Activated CD4-positive, alpha-beta T cell treated with anti-CD3 and anti-CD28 coated beads, Interleukin-10, Interleukin-2, amounts not matched to agents 100 ng/mL and 50 ng/mL, durations not matched to agents 16 hours and 8 hours (primary cell): ENCODE measurements around the gene MPRIP.

Source experiments
- DNase-seq: peaks from one replicate; pipeline ENCODE4 v3.0.0-alpha.2; 2020

The MPRIP gene

DNA sequence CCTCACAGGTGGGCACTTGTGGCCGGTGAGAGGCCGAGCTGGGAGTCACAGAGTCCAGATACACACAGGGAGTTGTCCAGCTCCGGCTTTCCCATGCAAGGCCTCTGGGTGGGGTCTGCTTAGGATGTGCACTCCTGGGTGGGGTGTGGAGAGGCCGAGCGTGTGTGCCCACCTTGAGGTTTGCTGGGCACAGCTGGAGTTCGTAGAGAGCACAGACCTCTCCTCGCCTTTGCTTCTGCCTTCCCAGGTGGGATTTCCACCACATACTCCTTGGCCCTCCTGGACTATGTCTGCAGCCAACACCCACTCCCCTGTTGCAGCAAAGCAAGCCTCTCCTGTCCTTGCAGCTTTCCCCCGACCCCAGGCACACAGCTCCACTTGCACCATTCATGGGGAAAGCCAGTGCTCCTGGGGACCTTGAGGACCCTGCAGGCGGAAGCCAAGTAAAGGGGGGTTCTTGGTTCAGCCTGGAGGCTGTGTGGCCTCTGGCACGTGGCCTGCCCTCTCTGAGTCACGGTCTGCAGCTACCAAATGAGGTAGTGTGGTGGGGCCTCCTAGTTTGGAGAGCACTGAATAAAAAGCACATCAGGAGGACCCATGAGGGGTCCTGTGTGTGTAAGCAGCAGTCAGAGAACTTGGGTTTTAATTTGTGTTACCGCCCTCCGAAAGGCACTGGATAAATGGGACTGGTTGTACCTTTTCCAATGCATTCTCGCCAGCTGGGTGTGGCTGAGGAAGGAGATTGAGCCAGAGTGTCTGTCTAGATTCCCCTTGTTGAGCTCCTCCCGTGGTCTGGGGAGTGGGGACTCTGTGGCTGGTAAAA lies 31.5 kb downstream of the MPRIP start:
- DNase-seq = no peak

DNA sequence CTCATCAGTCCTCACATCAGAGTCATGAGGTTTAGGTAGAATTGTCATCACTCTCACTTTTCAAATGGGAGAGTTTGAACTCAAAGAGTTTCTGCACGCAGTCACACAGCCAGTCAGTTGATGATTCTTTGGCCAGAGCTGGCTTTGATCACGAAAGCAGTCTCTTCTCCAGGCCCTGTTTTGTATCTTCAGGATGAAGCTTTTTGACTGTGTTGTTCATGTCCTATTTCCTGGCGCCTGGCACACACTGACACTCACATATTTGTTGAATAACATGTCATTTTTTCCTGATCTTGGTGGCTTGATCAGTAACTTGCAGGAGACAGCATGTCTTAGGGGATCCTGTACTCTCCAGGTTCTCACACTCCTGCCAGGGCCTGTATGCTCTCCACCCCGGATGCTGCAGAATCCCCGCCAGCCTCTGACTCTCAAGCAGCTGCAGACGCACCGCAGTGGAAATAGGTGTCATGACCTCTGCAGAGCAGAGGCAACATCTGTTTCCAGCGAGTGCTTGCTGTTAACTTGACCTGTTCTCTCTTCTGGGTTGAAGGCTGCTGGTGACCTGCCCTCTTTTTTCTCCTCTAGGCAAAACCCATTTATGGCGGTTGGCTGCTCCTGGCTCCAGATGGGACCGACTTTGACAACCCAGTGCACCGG lies 33.0 kb downstream of the MPRIP start:
- no peak for DNase-seq

DNA sequence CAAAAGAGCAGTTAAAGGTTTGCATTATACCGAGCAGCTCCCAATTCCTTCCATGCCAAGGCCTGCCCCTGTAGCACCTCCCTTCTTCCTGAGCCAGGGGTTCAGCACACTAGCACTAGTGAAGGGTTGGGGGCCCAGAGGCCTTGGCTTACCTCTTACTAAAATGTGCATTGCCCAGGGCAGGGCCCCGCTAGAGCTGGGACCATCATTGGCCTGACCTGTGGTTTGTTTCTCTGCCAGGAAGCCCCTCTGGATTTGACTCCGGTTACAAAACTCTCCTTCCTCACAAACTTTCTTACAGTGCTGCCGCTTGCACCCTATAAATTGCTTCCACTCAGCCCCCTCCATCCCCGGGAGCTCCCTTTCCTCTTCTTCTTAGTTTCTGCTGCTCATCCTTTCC lies 33.8 kb downstream of the MPRIP start:
- no peak for DNase-seq

DNA sequence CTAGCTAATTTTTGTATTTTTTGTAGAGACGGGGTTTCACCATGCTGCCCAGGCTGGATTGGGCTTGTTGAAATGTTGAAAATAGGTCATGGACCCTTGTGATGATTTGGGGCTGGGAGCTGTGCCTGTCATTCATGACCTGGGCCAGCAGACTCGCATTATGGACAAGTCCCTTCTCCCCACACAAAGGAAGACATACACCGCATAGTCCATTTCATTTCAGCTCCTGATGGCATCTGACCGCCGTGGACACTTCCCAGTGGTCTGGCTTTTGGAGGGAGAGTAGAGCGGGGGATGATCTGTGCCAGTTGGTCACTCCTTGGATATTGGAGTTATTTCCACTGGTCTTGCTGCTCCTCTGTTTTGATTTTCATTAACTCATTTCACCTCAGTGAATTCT lies 34.8 kb downstream of the MPRIP start:
- DNase-seq = no peak

DNA sequence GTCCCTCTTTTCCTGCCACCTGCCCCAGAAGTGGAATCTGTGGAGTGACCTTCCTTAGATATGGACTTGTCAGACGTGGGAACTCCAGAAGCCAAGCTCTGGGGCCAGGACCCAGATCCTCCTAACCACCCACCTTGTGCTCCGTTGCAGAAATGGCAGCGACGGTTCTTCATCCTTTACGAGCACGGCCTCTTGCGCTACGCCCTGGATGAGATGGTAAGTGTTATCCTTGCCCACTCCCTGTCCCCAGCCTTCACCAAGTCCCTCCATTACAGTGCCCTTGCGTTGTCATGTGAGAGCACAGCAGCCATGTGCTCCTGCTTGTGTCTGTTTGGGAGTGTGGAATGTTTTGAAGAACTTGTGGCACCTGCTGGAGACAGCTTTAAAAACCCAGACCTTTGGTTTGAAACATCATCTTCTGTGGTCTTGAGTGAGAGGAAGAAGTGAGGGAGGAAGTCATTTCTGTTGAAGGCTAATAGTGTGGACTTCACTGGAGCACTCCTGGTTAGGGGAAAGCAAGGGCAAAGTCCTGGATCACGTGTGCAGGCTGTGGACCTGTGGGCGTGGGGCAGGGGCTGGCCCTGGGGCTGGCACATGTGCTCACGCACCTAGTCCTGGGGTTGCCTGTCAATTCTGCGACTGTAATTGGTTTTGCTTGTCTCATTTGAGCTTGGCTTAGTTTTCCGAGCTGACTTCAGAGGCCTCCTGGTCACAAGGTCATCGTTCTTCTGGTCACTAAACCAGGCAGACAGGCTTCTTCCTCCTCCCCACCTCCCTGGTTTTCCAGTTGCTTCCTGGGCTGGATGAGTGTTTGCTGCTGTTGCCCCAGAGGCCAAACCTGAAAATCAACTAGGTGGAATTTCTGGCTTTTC lies 35.8 kb downstream of the MPRIP start:
- no peak for DNase-seq

DNA sequence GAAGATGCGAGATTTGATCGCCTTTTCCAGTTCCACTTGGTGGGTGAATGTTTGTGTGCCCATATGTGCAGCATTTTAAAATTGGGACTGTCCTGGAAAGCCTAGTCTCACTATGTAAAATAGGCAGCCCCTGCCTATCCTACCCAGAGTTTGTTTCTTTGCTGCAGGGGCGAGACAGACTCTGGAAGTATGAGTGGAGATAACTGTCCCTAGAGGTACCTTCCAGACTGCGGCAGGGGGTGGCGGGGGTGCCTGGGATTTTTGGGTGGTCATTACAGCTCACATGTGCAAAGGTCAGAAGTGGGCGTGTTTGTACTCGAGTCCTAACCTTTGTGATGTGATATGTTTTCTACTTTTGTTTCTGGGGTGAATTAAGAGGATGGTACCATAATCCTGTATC lies 36.6 kb downstream of the MPRIP start:
- no peak for DNase-seq

DNA sequence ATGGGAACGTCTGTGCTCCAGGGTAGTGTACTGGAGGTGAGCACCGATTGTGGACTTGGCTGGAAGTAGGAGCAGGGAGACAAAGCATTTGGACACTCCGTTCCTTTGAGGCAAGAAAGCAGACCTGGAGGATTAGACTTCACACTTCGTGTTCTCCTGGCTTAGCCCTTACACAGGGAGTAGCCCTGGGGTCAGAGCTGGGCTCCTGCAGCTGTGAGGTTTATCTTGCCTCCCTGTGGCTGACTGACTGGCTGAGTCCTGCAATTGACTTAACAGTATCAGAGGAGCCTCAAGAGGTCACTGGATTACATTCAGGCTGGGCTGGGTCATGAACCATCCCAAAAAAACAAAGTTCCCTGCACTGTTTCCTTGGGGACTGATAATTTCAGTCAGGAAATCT lies 37.1 kb downstream of the MPRIP start:
- DNase-seq = no peak

DNA sequence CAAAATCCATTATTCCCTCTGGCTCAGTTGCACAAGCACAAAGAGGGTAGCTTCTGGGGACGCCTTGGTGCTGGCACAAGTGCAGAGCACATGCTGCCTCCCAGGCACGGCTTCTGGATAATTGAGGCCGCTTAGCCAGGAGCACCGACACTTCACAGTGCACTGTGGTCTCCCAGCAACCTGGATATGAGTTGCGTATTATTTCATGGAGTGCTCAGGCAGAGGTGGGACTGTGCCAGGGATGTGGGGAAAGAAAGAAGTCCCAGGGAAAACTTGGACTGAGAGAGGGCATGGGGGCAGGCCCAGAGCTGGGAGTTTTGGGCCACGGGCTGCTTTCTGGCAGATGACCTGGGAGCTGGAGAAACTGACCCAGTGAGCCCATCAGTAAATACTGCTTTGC lies 37.5 kb downstream of the MPRIP start:
- DNase-seq = no peak

DNA sequence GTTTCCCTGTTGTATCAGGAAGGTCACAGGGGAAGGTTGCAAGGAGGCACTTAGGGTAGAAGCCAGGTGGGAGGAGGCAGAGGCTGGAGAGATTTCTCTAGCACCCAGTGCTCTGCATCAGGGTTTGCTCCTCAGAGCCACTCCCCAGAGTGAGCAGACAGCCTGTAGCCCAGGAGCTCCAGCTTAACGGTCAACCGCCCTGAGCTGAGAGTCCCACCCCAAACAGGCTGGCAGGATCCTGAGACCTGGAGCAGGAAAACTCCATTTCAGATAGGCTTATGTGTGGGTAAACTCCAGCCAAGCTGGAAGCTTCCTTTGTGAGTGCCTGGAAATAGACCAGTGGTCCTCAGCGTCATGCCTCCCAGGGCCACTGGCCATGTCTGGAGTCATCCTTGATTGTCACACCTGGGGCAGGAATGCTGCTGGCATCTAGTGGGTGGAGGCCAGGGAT lies 37.9 kb downstream of the MPRIP start:
- DNase-seq = no peak

DNA sequence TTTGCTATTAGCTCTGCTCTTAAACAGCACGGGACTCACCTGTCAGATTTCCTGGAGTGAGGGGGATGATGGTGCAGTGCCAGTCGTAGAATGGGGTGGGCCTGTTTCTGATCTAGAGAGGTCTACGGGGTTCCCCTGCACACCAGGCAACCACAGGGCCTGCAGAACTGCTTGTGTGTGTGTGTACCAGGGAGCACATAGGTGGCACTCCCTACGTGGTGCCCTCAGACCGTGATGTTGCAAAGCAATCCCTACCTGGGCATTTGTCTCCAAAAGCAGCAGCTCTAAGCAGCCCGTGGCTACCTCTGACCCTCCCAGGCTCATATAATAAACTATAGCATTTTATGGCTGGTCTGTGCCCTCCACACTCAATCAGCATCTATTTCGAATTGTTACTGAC lies 38.5 kb downstream of the MPRIP start:
- DNase-seq = no peak

DNA sequence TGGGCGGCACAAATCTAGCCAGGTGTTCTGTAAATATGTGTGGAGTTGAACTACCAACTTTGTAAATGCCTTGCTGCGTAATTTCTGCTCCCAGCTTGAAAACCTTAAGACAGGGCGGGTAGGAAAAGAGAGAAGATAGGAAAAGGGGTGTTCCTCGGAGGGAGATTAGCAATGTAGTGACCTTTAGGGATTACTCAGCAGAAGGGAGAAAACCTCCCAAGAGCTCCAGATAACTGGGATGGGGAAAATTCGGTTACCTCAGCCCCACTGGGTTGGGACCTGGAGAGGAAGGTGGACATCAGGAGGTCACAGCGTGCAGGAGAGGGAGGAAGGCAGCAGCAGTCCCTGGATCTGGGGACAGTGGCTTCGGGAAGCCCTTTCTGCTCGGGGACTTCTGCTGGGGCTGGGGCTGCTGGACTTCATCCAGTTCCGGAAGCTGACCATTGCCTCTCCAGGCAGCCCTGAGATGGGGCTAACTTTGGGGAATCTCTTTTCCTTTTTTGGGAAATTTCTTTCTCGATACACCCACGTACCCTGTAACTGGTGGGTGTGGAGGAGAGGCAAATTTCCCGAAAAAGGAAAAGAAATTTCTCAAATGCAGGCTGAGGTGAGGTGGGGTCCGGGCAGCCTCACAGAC lies 39.2 kb downstream of the MPRIP start:
- DNase-seq = no peak

DNA sequence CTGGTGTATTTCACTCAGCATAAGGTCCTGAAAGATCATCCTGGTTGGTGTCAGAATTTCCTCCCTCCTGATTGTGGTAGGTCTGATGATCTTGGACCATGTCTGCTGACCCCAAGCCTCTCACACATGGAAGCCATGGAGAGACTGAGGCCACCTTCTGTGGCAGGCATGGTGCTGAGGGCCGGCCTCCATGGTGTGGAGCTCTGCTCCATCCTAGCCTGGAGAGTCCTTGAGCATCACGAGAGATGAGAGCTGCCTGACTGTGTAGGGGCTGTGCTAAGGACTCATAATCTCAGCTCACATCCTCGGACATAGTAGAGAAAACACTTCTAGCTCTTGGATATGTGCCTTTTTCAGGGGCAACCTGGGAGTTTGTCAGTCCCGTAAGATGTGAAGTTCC lies 40.6 kb downstream of the MPRIP start:
- DNase-seq = no peak

DNA sequence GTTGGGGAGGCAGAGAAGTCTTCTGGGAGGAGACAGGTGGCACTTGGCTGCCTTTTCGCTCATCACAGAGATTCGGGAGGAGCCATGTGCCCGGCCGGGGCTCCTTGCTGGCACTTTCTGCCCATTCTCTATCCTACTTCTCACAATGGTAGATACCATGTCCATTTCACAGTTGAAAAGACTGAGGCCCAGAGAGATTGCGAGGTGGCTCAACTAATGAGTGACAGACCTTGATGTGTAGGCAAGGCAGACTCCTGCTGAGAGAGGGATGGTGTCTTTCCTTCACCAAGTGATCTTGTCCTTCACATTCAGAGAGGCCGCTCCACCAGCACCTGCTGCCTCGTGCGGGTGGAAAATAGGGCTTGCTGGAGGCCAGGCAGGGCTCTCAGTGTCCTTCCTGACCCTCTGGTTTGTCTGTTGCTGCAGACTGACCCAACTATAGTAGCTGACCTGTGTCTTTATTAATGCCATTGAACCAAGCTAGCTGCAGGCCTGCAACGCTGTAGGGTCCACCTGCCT lies 42.1 kb downstream of the MPRIP start:
- DNase-seq = no peak

DNA sequence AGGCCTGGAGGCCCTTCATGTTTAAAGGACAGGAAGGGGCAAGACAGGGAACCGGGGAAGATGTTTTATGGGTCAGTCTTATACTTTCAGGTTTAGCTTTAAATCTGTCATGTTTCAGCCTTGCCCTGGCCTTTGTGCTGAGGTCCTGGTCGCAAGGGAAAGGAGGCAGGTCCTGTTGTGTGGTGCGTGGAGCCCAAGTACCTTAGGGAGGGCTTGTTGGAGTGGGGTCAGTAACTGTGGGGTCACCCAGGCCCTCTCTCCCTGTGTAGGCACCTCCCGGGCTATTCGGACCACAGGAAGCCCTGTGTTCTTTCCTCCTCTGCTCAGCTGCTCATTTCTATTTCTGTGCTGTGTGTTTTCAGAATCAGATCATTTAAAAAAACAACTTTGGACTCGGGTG lies 42.7 kb downstream of the MPRIP start:
- DNase-seq = no peak

DNA sequence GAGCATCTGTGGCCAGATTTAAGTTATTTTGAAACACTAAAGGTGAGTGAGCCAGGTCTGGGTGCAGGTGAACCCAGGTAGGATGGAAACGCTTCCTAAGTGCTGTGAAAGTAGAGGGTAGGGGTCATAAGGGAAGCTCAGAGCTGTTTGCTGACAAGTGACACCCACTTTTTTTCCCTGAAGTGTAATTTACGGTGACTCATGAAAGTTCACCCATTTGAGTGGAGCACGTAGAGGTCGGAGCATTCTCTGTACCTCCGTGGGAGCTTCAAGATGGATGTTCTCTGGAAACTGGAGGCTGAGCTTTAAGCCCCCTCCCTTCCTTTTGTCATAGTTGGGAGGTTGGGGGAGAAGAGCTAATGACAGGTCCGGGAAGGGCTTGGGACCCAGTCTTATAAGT lies 44.3 kb downstream of the MPRIP start:
- DNase-seq = no peak

DNA sequence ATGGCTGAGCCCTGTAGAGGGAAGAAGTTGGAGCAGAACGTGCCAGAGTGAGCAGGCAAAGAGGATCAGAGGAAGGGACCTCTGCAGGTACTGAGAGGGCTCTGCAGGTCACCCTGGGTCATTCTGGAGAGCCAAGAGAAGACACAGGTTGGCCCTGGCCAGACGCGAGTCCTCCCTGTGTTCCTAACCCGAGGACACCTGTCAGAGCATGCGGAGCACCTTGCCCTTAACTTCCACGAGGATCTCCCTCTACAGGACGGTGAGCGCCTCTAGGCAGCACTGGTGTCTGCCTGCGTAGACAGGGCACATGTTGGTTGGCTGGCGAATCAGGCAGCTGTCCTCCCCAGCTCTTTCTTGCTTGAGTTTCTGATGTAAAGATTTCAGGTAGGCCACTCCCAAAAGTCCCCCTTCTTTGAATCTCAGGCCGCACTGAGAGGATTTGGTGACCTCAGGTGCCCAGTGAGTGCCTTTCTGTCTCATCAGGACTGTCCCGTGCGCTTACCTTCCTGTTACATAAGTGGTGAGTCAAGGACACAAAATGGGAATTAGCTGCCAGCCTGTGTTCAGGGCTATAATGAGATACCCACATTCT lies 45.3 kb downstream of the MPRIP start:
- DNase-seq = no peak

DNA sequence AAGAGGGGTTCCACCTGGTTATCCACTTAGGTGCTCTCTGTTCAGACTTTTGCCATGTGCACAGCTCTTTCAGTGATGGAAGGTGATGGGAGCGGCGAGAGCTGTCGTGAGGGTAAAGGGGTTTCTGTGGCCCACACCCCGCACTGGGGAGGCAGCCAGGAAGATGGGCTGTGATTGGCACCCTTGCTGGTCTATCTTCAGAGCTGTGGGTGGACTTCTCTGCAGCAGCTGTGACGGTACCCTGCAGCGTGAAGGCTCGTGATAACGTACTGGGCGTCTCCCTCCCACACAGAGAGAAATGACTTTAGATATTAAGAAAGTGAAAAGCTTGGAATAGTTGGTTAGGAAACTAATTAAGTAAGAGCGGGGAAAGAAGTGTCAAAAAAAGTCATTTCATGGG lies 45.8 kb downstream of the MPRIP start:
- DNase-seq = no peak

DNA sequence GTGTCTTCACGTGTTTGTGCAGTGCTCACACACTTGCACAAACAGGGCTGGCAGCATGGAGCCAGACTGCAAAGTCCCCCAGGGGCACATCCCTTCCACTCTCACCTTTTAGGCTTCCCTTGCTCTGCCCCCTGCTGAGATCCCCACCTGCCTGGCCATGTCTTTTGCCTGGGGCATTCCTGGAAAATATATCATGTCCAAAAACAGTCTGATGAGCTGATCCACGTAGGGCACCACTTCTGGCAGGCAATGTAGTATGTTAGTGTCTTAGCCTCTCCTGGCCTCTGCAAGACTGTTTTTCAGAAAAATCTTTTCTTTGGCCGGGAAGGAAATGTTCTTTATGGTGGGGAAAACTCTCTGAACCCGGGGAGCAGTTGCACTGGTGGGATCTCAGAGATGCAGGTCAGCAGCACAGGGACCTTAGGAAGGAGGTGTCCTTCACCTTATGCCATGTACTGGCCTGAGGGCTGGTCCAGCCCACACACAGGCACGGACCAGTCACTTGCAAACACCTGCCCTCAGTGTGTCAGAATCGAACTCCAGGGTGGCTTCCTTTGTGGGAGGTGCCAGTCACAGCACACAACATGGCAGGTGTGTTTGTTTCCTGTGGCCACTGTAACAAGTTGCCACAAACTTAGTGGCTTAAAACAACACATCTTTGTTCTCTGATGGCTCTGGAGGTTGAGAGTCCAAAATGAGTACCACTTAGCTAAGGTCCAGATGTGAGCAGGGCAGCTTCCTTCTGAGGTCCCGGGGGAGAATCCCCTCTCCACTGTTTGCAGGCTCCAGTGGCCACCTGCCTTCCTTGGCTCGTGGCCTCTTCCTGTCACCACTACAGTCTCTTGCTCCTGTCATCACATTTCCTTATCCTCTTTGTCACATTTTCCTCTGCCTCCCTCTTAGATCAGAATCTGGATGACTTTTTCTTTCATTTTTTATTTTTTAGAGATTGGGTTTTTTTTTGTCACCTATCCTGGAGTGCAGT lies 46.6 kb downstream of the MPRIP start:
- DNase-seq = peak; percentile 31

DNA sequence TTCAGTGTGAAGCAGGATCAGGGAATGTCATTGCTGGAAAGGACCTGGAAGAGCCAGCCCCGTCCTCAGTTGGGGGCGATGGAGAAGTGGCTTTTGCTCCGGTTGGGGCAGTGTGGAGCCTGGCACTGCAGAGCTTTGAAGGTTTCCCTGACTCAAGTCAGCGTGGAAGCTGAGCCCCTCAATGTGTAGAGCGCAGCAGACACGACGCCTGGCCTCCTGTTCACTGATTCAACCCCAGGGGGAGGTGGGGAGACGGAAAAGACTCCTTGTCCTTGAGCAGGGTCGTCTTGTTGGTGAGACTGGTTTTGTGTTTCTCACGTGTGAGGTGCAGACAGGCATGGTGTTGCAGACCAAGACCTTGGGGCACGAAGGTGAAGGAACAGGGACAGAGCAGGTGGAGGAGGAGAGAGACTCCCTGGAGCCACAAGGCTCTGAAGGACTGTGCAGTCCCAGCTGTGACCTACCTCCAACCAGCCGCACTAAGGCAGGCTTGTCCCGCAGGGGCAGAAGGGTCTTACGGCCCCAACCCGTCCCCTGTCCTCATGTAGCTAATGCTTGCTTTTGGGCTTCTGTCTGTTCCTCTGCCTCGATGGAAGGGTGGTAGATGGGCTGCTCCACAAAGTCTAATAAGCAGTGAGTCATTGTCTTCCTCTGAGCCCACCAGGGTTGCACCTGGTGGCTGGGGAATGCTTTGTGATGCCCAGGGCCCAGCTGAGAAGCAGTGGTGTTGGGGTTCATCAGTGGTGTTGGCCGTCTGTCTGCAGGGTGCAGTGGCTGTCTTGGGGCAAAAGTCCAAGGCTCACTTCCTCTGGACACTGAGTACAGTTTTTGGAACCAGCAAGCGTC lies 47.8 kb downstream of the MPRIP start:
- no peak for DNase-seq

DNA sequence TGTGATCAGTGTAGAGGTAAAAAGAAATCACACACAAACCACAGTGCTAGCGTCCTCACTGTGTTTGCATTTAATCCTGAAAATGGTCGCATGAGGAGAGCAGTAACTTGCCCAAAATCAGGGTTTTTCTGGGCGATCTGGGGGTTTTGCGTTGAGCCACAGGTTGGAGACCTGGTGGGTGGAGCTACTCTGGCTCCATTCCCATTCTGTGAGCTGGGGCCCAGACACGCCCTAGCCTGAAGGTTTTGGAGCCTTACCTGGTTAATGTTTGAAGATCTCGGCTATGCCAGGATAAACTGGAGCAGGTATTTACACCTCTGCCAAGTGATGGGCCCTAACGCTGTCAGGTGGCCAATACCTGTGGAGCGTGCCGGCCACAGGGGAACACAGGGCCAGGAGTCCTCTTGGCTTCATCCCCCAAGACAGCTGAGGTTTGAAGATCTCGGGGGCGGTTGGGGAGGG lies 48.4 kb downstream of the MPRIP start:
- no peak for DNase-seq
